Esophagus muscularis mucosa (tissue), 3 donors: ENCODE results near the gene HCCS.

Source experiments
- CTCF ChIP-seq, 3 experiments: fragments of 200-600 bp in 2 of 3; fragments of 450-650 bp in 1 of 3; sonication (generic) in 2 of 3; IDR thresholded peaks; one replicate each; pipeline ENCODE4 v1.5.1; 2017 to 2019; ENCODE audit warnings: antibody characterized with exemption in 3 of 3, mild to moderate bottlenecking in 2 of 3, moderate library complexity in 1 of 3
- POLR2A ChIP-seq: fragments of 450-650 bp; IDR thresholded peaks from one replicate; pipeline ENCODE4 v1.6.1; 2017; ENCODE audit warnings: antibody characterized with exemption, moderate library complexity, mild to moderate bottlenecking, low read depth

GRCh38 chrX:11113731-11114130 is 2.6 kb downstream of the HCCS start:
- TF ChIP-seq CTCF (IDR thresholded peaks at IDR 0.05): no peak
- TF ChIP-seq POLR2A: no peak
